HepG2 (cell line): ENCODE data around the gene KRT79.

Experiments
- ELF1 ChIP-seq: sonication (generic); formaldehyde crosslinking; IDR thresholded peaks from 2 replicates; pipeline ENCODE4 v1.4.0; 2020; ENCODE audit warnings: missing genetic modification reagents
- KDM5B ChIP-seq: sonication (generic); formaldehyde crosslinking; IDR thresholded peaks from 2 replicates; pipeline ENCODE4 v1.4.0; 2020; ENCODE audit warnings: missing genetic modification reagents, mild to moderate bottlenecking, borderline replicate concordance
- SNAPC2 ChIP-seq: sonication (generic); formaldehyde crosslinking; IDR thresholded peaks from 2 replicates; pipeline ENCODE4 v1.8.1; 2022; ENCODE audit warnings: mild to moderate bottlenecking, missing genetic modification reagents

- no peak for TF ChIP-seq ELF1 (CRISPR knock-in tag)
- TF ChIP-seq KDM5B, result no peak
- TF ChIP-seq SNAPC2 (CRISPR knock-in tag), result no peak
These were observed 17.0 kb downstream of the KRT79 start for GRCh38 chr12:52817003-52817698.
